Stimulated activated CD8-positive, alpha-beta memory T cell treated with anti-CD3 and anti-CD28 coated beads, Interleukin-12 subunit alpha, Interleukin-12 subunit beta, amount 100 ng/mL, for 24 hours (primary cell): ENCODE results near the gene RCC2.
"Not testable (repeated sequence)": the region's sequence is repeated elsewhere in the genome, so short reads cannot be mapped to it uniquely, and the experiment has no call there.

ENCODE experiments used
- DNase-seq: peaks from one replicate; pipeline ENCODE4 v3.0.0-alpha.2; 2020; ENCODE audit errors: extremely low read depth

Gene RCC2

DNA sequence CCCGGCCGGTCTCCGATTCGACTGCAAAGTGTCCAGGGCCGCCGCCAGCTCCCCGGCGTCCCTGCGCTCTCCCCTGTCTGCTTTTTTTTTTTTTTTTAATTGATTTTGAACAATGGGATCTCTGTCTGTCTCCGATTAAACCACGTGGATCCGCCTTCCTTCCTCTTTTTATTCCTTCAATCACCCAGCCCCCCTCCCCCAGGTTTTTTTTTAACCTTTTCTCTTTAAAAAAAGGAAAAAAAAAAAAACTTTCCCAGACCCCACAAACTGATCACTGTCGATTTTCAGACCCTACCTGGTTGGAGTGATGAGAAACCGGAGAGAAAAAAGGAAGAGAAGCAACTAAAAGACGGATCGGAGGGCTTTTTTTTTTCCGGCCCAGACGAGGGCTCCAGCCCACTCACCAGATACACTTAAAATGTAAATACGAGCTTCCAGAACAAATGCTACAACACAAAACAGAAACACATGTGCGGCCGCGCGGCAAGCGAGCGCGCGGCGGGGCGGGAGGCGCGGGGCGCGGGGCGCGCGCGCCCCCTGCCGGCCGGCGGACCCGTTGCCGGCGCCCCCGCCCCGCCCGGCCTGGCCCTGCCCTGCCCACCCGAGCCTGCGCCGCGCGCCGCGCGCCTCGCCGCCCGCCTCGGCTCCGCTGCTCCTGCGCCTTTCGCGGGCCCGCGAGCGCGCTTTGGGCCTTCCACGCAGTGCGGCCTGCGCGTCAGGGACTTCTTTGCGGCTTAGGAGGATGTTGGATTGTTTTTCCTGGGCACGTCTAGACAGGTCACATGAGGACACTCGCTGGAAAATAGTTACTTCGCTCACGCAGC lies at the start of gene RCC2:
RCC2 (minus strand) TSS at position 428 of the 824 bp plus-strand sequence. CDS start 1,163 bp downstream, outside the sequence.
- DNase-seq, result peak; percentile 38

DNA sequence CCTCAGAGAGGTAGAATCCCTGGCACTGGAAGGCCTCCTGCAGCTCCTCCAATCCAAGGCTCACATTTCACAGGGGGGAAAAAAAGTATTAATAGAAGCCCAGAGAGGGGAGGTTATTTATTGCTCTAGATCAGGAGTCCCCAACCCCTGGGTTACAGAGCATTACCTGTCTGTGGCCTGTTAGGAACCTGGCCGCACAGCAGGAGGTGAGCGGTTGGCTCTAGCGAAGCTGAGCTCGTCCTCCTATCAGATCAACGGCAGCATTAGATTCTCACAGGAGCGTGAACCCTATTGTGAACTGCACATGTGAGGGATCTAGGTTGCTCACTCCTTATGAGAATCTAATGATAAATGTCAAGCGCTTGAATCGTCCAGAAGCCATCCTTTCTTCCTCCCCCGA lies 46.8 kb upstream of the RCC2 start:
- no peak for DNase-seq

DNA sequence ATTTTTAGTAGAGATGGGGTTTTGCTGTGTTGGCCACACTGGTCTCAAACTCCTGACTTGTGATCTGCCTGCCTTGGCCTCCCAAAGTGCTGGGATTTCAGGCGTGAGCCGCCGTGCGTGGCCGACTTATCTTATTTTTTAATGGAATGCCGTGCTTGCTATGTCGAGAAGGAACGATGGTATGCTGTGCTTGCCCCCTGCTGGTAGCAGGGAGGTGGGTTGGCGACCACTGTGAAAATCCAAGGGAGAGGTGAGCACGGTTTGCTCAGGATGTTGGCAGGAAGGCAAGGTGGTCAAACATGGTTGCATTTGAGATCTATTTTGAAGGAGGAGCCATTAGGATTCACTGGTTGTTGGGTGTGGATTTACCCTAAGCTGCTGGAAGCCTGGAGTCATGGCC lies 45.8 kb upstream of the RCC2 start:
- no peak for DNase-seq

DNA sequence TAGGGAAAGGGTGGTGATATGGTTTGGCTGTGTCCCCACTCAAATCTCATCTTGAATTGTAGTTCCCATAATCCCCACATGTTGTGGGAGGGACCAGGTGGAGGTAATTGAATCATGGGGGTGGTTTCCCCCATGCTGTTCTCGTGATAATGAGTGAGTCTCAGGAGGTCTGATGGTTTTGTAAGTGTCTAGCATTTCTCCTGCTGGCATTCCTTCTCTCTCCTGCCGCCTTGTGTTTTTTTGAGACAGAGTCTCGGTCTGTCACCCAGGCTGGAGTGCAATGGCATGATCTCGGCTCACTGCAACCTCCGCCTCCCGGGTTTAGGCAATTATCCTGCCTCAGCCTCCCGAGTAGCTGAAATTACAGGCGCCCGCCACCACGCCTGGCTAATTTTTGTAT lies 42.5 kb upstream of the RCC2 start:
- DNase-seq, result not testable (repeated sequence)

DNA sequence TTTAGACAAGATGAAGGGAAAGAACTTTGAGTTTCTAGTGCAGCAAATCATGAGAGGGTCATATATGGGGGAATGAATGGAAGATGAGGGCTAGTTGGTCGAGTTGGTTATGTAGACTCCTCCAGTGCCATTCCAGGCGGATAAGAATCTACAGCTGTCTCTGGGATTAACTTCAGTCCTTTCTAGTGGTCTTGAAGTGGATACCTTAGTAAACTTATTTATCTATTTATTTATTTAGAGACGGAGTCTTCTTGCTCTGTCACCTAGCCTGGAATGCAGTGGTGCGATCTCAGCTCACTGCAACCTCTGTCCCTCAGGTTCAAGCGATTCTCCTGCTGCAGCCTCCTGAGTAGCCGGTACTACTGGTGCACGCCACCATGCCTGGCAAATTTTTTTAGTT lies 41.4 kb upstream of the RCC2 start:
- no peak for DNase-seq

DNA sequence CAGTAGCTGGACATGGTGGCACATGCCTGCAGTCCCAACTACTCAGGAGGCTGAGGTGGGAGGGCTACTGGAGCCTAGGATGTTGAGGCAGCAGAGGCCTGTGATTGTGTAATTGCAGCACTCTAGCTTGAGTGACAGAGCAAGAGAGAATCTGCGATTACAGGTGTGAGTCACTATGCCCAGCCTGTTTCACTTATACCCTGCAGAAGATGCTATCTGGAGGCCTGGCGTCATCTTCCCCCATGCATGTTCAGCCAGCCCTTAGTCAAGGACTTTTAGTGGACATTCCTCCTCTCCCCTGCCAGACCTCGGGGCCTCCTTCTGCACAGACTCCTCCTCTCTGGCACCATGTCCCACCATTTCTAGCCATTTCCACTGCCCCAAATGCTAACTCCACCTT lies 36.3 kb upstream of the RCC2 start:
- DNase-seq, result no peak

DNA sequence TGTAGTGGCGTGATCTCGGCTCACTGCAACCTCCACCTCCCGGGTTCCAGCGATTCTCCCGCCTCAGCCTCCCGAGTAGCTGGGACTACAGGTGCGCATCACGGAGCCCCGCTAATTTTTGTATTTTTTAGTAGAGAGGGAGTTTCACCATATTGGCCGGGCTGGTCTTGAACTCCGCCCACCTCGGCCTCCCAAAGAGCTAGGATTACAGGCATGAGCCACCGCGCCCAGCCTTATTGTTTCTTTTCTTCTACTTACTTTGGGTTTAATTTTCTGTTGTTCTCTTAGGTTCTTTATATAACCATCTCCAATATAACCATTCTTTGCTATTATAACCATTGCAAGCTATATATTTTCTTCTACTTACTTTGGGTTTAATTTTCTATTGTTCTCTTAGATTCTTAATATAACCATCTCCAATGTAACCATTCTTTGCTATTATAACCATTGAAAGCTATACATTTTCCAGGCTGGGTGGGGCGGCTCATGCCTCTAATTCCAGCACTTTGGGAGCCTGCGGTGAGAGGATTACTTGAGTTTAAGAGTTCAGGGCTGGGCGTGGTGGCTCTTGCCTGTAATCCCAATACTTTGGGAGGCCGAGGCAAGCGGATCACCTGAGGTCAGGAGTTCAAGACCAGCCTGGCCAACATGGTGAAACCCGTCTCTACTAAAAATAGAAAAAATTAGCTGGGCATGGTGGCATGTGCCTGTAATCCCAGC lies 35.5 kb upstream of the RCC2 start:
- DNase-seq, result not testable (repeated sequence)

DNA sequence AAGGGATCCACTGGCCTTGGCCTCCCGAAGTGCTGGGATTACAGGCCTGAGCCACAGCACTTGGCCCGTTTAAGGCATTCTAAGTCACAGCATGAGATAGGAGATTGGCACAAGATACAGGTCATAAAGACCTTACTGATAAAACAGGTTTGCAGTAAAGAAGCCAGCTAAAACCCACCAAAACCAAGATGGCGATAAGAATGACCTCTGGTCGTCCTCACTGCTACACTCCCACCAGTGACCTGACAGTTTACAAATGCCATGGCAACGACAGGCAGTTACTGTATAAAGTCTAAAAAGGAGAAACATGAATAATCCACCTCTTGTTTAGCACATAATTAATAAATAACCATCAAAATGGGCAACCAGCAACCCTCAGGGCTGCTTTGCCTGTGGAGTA lies 33.3 kb upstream of the RCC2 start:
- no peak for DNase-seq

DNA sequence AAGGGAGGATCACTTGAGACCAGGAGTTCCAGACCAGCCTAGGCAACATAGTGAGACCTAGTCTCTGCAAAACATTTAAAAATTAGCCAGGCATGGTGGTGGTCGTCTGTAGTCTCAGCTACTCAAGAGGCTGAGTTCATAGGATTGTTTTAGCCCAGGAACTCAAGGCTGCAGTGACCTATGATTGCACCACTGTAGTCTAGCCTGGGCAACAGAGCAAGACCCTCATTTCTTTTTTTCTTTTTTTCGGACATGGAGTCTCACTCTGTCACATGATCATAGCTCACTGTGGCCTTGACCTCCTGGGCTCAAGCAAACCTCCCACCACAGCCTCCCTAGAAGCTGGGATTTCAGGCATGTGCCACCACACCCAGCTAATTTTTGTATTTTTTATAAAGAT lies 31.9 kb upstream of the RCC2 start:
- DNase-seq, result no peak

DNA sequence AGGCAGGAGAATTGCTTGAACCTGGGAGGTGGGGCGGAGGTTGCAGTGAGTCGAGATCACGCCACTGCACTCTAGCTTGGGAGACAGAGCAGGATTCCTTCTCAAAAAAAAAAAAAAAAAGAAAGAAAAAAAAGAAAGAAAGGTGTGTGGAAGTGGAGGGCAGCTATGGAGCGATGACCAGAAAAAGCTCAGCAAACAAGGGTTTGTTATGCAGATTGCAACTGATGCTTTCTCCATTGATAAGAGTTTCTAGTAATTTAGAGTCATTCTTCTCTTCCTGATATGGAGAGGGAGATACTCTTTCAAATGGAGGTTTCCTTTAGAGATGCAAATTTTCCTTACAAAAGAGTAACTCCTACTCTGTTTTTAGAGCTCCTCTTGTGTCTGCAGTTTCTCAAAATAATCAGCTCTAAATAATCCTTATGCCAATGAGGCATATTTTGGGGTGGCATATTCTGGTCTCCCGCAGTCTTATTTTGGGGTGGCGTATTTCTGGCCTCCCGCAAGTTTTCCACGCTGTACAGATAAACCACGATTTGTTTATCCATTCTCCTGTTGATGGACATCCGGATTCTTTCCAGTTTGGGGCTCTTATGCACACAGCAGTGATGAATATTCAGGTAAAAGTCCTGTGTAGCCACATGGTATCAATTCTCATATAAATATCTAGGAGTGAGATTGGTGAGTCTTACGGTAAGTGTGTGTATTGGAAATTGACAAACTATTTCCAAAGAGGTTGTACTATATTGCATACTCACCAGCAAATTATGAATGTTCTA lies 30.7 kb upstream of the RCC2 start:
- no peak for DNase-seq

DNA sequence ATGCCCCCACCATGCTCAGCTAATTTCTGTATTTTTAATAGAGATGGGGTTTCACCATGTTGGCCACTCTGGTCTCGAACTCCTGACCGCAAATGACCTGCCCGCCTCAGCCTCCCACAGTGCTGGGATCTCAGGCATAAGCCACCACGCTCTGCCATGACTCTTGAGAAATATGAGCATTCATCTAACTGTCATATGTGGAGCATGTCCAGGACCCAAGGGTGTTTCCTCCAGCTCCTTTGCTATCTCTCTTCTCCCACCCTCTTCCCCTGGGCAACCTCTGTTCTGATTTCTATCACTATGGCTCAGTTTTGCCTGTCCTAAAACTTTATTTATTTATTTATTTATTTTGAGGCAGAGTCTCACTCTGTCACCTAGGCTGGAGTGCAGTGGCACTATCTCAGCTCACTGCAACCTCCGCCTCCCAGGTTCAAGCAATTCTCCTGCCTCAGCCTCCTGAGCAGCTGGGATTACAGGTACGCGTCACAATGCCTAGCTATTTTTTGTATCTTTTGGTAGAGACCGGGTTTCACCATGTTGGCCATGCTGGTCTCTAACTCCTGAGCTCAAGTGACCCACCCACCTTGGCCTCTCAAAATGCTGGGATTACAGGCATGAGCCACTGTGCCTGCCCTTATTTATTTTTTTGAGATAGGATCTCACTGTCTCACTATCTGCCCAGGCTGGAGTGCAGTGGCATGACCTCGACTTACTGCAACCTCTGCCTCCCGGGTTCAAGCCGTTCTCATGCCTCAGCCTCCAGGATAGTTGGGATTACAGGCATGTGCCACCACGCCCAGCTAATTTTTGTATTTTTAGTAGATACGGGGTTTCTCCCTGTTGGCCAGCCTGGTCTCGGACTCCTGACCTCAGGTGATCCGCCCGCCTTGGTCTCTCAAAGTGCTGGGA lies 29.1 kb upstream of the RCC2 start:
- not testable (repeated sequence) for DNase-seq

DNA sequence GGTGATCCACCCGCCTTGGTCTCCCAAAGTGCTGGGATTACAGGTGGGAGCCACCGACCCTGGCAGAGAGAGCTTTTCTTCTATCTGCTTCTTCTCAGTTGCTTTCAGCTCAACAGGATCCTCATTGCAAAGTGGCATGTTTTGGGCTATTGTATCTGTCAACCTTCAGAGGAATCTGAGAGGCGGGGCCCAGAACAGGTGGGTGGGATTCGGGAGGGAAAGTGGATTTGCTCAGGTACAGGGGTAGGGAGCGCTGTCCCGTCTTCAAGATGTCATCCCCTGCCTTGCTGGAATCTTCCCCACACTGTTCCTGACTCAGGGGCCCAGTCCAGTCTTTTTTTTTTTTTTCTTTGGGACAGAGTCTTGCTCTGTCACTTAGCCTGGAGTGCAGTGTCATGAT lies 26.9 kb upstream of the RCC2 start:
- DNase-seq, result no peak

DNA sequence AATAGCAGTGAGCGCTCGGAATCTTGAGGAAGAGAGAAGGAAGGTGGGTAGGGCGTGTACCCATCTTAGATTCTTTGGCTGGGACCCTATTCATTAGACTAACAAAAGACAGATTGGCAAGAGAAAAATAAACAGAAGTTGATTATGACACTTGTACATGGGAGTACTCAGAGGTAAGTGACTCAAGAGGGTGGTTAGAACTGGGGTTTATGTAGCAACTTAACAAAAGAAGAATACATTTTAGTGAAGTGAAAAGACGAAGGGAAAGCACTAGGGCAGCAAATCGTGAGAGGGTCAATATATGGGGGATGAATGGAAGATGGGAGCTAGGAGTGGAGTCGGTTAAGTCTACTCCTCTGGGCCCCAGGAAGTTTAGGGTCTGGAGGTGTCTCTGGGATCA lies 25.8 kb upstream of the RCC2 start:
- DNase-seq, result no peak

DNA sequence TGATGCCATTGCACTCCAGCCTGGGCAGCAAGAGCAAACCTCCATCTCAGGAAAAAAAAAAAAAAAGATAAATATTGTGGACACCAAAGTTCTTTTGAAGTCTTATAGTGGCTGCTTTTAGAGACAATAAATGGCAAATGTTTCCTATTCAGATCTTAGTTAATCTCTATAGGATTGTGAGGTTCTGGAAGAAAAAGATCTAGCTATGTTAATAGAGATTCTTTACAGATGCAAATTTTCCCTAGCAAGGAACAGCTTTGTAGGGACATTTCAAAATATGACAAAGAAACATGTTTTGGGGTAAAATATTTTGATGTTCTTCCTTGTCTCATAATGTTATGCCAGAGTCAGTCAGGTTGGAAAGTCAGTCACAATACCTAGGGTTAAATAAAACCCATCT lies 24.5 kb upstream of the RCC2 start:
- no peak for DNase-seq

DNA sequence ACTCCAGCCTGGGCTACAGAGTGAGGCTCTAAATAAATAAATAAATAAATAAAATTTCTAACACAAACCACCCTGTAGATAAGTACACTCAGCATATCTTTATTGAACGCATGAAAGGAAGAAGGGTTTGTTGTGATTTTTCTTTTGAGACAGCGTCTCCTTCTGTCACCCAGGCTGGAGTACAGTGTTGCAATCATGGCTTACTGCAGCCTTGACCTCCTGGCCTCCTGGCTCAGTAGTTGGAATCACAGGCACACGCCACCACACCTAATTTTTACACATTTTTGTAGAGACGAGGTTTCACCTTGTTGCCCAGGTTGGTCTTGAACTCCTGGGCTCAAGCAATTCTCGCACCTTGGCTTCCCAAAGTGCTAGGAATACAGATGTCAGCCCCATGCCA lies 23.2 kb upstream of the RCC2 start:
- DNase-seq, result no peak

DNA sequence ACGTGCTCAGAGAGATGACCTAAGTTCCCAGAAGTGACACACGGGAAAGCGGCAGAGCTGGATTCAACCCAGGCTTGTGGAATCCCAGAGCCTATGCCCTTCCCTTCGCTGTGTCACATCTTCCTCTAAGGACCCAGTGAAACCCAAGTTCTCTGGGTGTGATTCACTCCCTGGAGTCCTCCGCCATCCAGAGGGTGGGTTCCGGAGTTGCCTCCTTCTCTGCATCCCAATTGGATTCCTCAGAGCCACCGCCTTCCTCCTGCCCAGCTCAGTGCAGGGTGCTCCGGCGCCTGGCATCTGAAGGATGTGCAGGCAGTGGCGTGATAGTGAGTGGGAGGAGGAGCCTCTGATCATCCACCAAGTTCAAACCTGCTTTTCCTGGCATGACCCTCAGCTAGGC lies 20.7 kb upstream of the RCC2 start:
- DNase-seq, result no peak

DNA sequence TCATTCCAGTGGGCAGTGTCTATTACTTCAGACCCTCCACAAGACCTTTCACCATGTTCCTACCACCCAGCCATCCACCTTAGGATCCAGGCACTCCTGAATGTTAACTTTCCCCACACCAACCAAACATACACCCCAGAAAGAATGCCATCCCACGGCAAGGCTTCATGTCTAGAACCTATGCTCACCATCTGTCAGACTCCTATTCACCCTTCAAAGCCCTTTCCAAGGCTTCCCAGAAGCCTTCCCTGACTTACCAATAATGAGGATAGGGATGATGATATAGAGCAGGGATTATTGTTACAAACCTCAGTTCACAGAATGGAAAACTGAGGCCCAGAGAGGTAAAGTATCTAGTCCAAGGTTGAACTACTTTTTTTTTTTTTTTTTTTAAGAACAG lies 19.3 kb upstream of the RCC2 start:
- DNase-seq, result no peak

DNA sequence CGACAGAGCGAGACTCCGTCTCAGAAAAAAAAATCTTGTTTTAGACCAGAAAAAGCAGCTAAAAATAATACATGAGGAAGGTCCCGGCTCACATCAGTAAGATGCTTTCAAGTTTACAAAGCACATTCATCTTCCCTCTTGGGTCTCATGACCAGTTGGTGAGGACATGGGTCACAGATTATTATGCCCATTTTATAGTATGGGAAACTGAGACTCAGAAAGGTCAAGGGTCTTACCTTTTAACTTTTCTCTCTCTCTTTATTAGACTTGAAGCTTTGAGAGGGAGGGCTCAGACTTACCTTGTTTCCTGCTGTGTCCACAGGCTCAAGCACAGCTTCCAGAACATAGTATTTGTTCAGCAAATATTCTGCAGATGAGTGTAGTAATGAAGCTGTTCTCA lies 13.2 kb upstream of the RCC2 start:
- no peak for DNase-seq

DNA sequence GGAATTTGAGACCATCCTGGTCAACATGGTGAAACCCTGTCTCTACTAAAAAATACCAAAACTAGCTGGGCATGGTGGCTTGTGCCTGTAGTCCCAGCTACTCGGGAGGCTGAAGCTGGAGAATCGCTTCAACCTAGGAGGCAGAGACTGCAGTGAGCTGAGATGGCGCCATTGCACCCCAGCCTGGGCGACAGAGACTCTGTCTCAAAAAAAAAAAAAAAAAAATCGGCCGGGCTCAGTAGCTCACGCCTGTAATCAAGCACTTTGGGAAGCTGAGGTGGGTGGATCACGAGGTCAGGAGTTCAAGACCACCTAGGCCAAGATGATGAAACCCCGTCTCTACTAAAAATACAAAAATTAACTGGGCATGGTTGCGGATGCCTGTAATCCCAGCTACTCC lies 12.7 kb upstream of the RCC2 start:
- DNase-seq, result not testable (repeated sequence)

DNA sequence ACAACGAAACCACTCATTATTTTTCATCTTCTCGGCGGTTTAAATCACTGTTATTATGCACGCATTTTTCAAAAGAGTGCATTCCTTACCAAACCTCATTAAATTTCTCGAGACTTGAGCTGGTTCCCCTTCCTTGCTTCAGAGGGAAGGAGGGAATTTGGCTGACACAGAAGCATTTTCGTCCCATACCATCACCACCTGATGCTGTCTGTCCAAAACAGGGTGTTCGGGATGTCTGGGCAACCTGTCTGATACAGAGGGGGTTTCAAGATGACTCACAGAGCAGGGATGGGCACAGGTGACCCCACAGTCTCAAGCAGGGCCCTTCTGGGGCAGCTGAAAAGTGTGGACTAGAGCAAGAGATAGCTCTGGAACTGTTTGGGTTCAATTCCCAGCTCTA lies 12.3 kb upstream of the RCC2 start:
- DNase-seq, result no peak

DNA sequence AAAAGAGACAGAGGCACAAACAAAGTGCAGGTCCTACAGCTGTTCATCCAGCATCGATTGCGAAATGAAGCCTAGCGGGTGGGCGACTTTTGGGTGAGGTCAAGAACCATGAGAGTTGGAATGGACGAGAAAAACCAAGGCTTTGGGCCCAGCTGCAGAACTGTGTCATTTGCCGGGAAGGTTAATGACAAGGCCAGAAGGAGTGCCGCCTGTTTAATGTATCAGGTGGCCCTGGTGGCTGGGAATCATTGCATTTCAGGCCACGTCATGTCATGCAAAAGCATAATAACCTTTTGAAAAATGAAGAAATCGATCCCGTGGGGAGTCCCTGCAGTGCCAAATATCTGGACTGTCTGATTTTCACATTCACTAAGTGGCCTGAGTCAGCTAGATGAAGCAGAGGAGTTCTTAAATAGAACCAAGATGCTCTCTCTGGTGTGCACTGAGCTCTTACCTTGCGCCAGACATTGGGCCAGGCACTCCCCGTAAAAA lies 8.1 kb upstream of the RCC2 start:
- no peak for DNase-seq
